GM21381 (cell line): ENCODE data around the gene ST3GAL3.

Experiments used
- ATAC-seq: cut with Tn5 transposase; IDR thresholded peaks from one replicate; pipeline ENCODE4 v1.9.1; 2021; ENCODE audit warnings: mild to moderate bottlenecking, moderate library complexity; ENCODE audit not compliant: unreplicated experiment

Gene ST3GAL3

GRCh38 chr1:43935711-43936427 lies 228.5 kb downstream of the ST3GAL3 start:
- no peak for ATAC-seq

- no peak for ATAC-seq
Observed at GRCh38 chr1:43936431-43937151, 229.3 kb downstream of the ST3GAL3 start.

- no peak for ATAC-seq
Observed at GRCh38 chr1:43937179-43937865, 230.0 kb downstream of the ST3GAL3 start.

- no peak for ATAC-seq
Observed at GRCh38 chr1:43938383-43938782, 231.0 kb downstream of the ST3GAL3 start.

GRCh38 chr1:43938892-43939587 lies 231.7 kb downstream of the ST3GAL3 start:
- no peak for ATAC-seq

GRCh38 chr1:43942411-43942810 lies 235.1 kb downstream of the ST3GAL3 start:
- ATAC-seq, result no peak

GRCh38 chr1:43944860-43945259 lies 237.5 kb downstream of the ST3GAL3 start:
- ATAC-seq, result no peak

- no peak for ATAC-seq
Observed at GRCh38 chr1:43945674-43946235, 238.4 kb downstream of the ST3GAL3 start.

GRCh38 chr1:43946236-43947060 lies 239.1 kb downstream of the ST3GAL3 start, which contains the start of gene IPO13:
IPO13 (plus strand) TSS chr1:43946950; CDS start chr1:43947601, 651 bp downstream.
- ATAC-seq, result peak; percentile 89

- ATAC-seq, result no peak
Observed at GRCh38 chr1:43947061-43947873, 239.9 kb downstream of the ST3GAL3 start.

- no peak for ATAC-seq
Observed at GRCh38 chr1:43947874-43948437, 240.6 kb downstream of the ST3GAL3 start.

- no peak for ATAC-seq
Observed at GRCh38 chr1:43949678-43950077, 242.3 kb downstream of the ST3GAL3 start.

- no peak for ATAC-seq
Observed at GRCh38 chr1:43951021-43951985, 244.0 kb downstream of the ST3GAL3 start.

GRCh38 chr1:43952731-43953346 lies 245.5 kb downstream of the ST3GAL3 start:
- no peak for ATAC-seq

- ATAC-seq, result no peak
Observed at GRCh38 chr1:43953361-43953760, 246.0 kb downstream of the ST3GAL3 start.

- ATAC-seq, result no peak
Observed at GRCh38 chr1:43954036-43954435, 246.7 kb downstream of the ST3GAL3 start.

- no peak for ATAC-seq
Observed at GRCh38 chr1:43956234-43956633, 248.9 kb downstream of the ST3GAL3 start.
